ENCODE data around the gene TMTC2.
"Not testable (repeated sequence)": the region's sequence is repeated elsewhere in the genome, so short reads cannot be mapped to it uniquely, and the experiment has no call there.

The TMTC2 gene

GRCh38 chr12:82728710-82729109 lies 42.0 kb downstream of the TMTC2 start:
- no peak for DNase-seq

GRCh38 chr12:82730953-82731459 lies 44.3 kb downstream of the TMTC2 start:
- DNase-seq, result no peak

- no peak for DNase-seq
Measured at GRCh38 chr12:82740129-82741000, 53.7 kb downstream of the TMTC2 start.

GRCh38 chr12:82745063-82745674 lies 58.5 kb downstream of the TMTC2 start:
- no peak for DNase-seq

GRCh38 chr12:82745807-82746206 lies 59.1 kb downstream of the TMTC2 start:
- no peak for DNase-seq

- no peak for DNase-seq
Measured at GRCh38 chr12:82746668-82747067, 60.0 kb downstream of the TMTC2 start.

- DNase-seq, result no peak
Measured at GRCh38 chr12:82749015-82749414, 62.3 kb downstream of the TMTC2 start.

- no peak for DNase-seq
Measured at GRCh38 chr12:82754856-82755255, 68.2 kb downstream of the TMTC2 start.

- DNase-seq, result no peak
Measured at GRCh38 chr12:82756303-82756702, 69.6 kb downstream of the TMTC2 start.

GRCh38 chr12:82757059-82757458 lies 70.4 kb downstream of the TMTC2 start:
- no peak for DNase-seq

GRCh38 chr12:82757656-82758055 lies 71.0 kb downstream of the TMTC2 start:
- DNase-seq, result no peak

- no peak for DNase-seq
Measured at GRCh38 chr12:82758749-82759330, 72.1 kb downstream of the TMTC2 start.

- DNase-seq, result no peak
Measured at GRCh38 chr12:82760423-82760822, 73.7 kb downstream of the TMTC2 start.

GRCh38 chr12:82765206-82765605 lies 78.5 kb downstream of the TMTC2 start:
- DNase-seq, result not testable (repeated sequence)

- DNase-seq, result no peak
Measured at GRCh38 chr12:82765971-82766705, 79.4 kb downstream of the TMTC2 start.

- DNase-seq, result no peak
Measured at GRCh38 chr12:82774666-82775065, 88.0 kb downstream of the TMTC2 start.

GRCh38 chr12:82780517-82780916 lies 93.8 kb downstream of the TMTC2 start:
- DNase-seq, result no peak

- no peak for DNase-seq
Measured at GRCh38 chr12:82781309-82781997, 94.7 kb downstream of the TMTC2 start.

GRCh38 chr12:82783435-82783834 lies 96.7 kb downstream of the TMTC2 start:
- DNase-seq, result no peak

GRCh38 chr12:82787016-82787415 lies 100.3 kb downstream of the TMTC2 start:
- DNase-seq, result no peak

GRCh38 chr12:82788594-82788993 lies 101.9 kb downstream of the TMTC2 start:
- DNase-seq, result no peak

GRCh38 chr12:82789674-82790073 lies 103.0 kb downstream of the TMTC2 start:
- no peak for DNase-seq
